RWPE2 (cell line): ENCODE results near the gene ALPK1.
"Not testable (repeated sequence)": the region's sequence is repeated elsewhere in the genome, so short reads cannot be mapped to it uniquely, and the experiment has no call there.

Experiments
- ATAC-seq: fragments of 200-7000 bp; cut with Tn5 transposase; 3 replicates; pipeline ENCODE4 v1.9.1; 2021; ENCODE audit warnings: low read depth
- DNase-seq: peaks from one replicate; pipeline ENCODE4 v3.0.0-alpha.2; 2020; ENCODE audit warnings: low spot score
- H3K27ac ChIP-seq: fragments of 450-650 bp; 2 replicates; pipeline ENCODE4 v1.5.1; 2017; ENCODE audit warnings: mild to moderate bottlenecking; ENCODE audit not compliant: poor library complexity, severe bottlenecking
- H3K27me3 ChIP-seq: fragments of 250-450 bp; sonication (Bioruptor Pico); 2 replicates; pipeline ENCODE4 v1.5.1; 2021; ENCODE audit warnings: mild to moderate bottlenecking, moderate library complexity; ENCODE audit not compliant: insufficient read depth, poor library complexity, severe bottlenecking
- H3K36me3 ChIP-seq: fragments of 250-450 bp; sonication (Bioruptor Pico); 2 replicates; pipeline ENCODE4 v1.5.1; 2020; ENCODE audit warnings: low read depth, mild to moderate bottlenecking, moderate library complexity
- H3K4me1 ChIP-seq: fragments of 250-450 bp; sonication (Bioruptor Pico); 2 replicates; pipeline ENCODE4 v1.5.1; 2021; ENCODE audit warnings: mild to moderate bottlenecking, moderate library complexity; ENCODE audit not compliant: insufficient read depth, poor library complexity, severe bottlenecking
- H3K4me3 ChIP-seq: fragments of 250-450 bp; sonication (Bioruptor Pico); 2 replicates; pipeline ENCODE4 v1.5.1; 2021; ENCODE audit warnings: mild to moderate bottlenecking, moderate library complexity; ENCODE audit not compliant: severe bottlenecking
- H3K9me3 ChIP-seq: fragments of 250-450 bp; sonication (Bioruptor Pico); 2 replicates; pipeline ENCODE4 v1.5.1; 2021; ENCODE audit warnings: mild to moderate bottlenecking, moderate library complexity; ENCODE audit not compliant: severe bottlenecking
- CTCF ChIP-seq: fragments of 450-650 bp; IDR thresholded peaks from one replicate; pipeline ENCODE4 v1.5.1; 2017; ENCODE audit warnings: mild to moderate bottlenecking, moderate library complexity; ENCODE audit not compliant: poor library complexity, severe bottlenecking

ALPK1 gene

GRCh38 chr4:112289407-112290253 is 7.5 kb upstream of the ALPK1 start:
- DNase-seq (no peak), ATAC-seq (no peak)
- Histone ChIP-seq H3K4me3 (no peak overlapping the region), H3K27ac (no peak overlapping the region), H3K36me3 (no peaks in the 10 kb centered on the region), H3K27me3 (no peaks in the 10 kb centered on the region), H3K4me1 (no peaks in the 10 kb centered on the region), H3K9me3 (no peaks in the 10 kb centered on the region)
- no peak for TF ChIP-seq CTCF

- no peak for TF ChIP-seq CTCF
- Histone ChIP-seq H3K4me3 (no peak overlapping the region), H3K27me3 (no peaks in the 10 kb centered on the region), H3K9me3 (no peaks in the 10 kb centered on the region), H3K4me1 (no peaks in the 10 kb centered on the region), H3K27ac (no peak overlapping the region), H3K36me3 (no peaks in the 10 kb centered on the region)
- no peak for ATAC-seq
- DNase-seq = no peak
Measured at GRCh38 chr4:112290341-112290740, 6.8 kb upstream of the ALPK1 start.

- H3K27me3 ChIP-seq = no peaks in the 10 kb centered on the region
- TF ChIP-seq CTCF = no peak
Measured at GRCh38 chr4:112299721-112300120, 2.6 kb downstream of the ALPK1 start.

GRCh38 chr4:112302320-112303274 is 5.4 kb downstream of the ALPK1 start:
- DNase-seq (no peak), ATAC-seq (no peak)
- no peak overlapping the region for H3K27ac ChIP-seq
- H3K4me1 ChIP-seq = peaks cover 6% of the 10 kb centered on the region
- H3K36me3 ChIP-seq = no peaks in the 10 kb centered on the region
- no peaks in the 10 kb centered on the region for H3K9me3 ChIP-seq
- H3K4me3 ChIP-seq = no peak overlapping the region
- H3K27me3 ChIP-seq = no peaks in the 10 kb centered on the region
- no peak for TF ChIP-seq CTCF

More at GRCh38 chr4:112299721-112300120, 2.6 kb downstream of the ALPK1 start:
- DNase-seq = no peak
- Histone ChIP-seq H3K36me3 (no peaks in the 10 kb centered on the region), H3K9me3 (no peaks in the 10 kb centered on the region), H3K4me3 (no peak overlapping the region), H3K4me1 (peaks cover 10% of the 10 kb centered on the region), H3K27ac (no peak overlapping the region)
- ATAC-seq = no peak

DNA sequence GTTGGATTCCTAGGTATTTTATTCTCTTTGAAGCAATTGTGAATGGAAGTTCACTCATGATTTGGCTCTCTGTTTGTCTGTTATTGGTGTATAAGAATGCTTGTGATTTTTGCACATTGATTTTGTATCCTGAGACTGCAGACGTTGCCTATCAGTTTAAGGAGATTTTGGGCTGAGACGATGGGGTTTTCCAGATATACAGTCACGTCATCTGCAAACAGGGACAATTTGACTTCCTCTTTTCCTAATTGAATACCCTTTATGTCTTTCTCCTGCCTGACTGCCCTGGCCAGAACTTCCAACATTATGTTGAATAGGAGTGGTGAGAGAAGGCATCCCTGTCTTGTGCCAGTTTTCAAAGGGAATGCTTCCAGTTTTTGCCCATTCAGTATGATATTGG is 8.3 kb downstream of the ALPK1 start:
- not testable (repeated sequence) for H3K27ac ChIP-seq, H3K4me3 ChIP-seq, H3K9me3 ChIP-seq, H3K36me3 ChIP-seq, DNase-seq, H3K4me1 ChIP-seq, H3K27me3 ChIP-seq, ATAC-seq

DNA sequence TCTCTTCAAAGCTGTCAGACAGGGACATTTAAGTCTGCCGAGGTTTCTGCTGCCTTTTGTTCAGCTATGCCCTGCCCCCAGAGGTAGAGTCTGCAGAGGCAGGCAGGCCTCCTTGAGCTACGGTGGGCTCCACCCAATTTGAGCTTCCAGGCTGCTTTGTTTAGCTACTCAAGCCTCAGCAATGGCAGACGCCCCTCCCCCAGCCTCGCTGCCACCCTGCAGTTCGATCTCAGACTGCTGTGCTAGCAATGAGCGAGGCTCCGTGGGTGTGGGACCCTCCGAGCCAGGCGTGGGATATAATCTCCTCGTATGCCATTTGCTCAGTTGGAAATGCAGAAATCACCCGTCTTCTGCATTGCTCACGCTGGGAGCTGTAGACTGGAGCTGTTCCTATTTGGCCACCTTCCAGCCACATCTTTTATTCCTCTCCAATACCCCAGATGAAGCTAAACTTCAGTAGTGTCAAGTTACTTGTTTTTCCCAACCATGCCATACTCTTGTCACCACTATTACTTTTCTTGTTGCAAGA is 12.2 kb downstream of the ALPK1 start:
- not testable (repeated sequence) for H3K4me3 ChIP-seq, DNase-seq, H3K4me1 ChIP-seq, ATAC-seq, H3K27me3 ChIP-seq, H3K27ac ChIP-seq, H3K9me3 ChIP-seq, H3K36me3 ChIP-seq
